ENCODE measurements around the gene ACTR3C. TPM values are rescaled to one million over a fixed set of nuclear protein-coding genes. Genes with fewer than 3 reads are reported as not detected.

The ACTR3C gene
- total RNA-seq, 1 experiment from 2014 or later: 4.5 TPM

- no peak overlapping the region for H3K27ac ChIP-seq (ENCODE audit: low read depth, low read length, poor library complexity, severe bottlenecking)
- no peaks in the 10 kb centered on the region for H3K9me3 ChIP-seq (ENCODE audit: low read depth, low read length, poor library complexity, severe bottlenecking)
- ChIA-PET POLR2A (ENCODE audit: low non-redundant PET) (no interaction called here), CTCF (no interaction called here)
- TF ChIP-seq CTCF (conservative IDR thresholded peaks at IDR 0.05; ENCODE audit: low read depth, low read length) (no peak), EZH2 (IDR thresholded peaks at IDR 0.05; ENCODE audit: borderline replicate concordance, low read depth, low read length, poor library complexity, severe bottlenecking) (no peak)
- peaks cover 39% of the 10 kb centered on the region for H3K4me1 ChIP-seq (ENCODE audit: insufficient read depth, low read length, poor library complexity, severe bottlenecking)
- H3K36me3 ChIP-seq (ENCODE audit: insufficient read depth, low read length, poor library complexity, severe bottlenecking): no peaks in the 10 kb centered on the region
- no peak for DNase-seq (ENCODE audit: low spot score)
- H3K4me3 ChIP-seq (ENCODE audit: low read depth, low read length, poor library complexity, severe bottlenecking): no peak overlapping the region
- intact Hi-C loops (cut with micrococcal nuclease; ENCODE audit: unreplicated experiment): loop anchor here (5.0 kb wide), 1 partner anchor 63 kb away; no protein-coding TSS in a partner anchor
- H3K27me3 ChIP-seq (replicated peaks; ENCODE audit: insufficient read depth, low read depth, low read length, poor library complexity): no peaks in the 10 kb centered on the region
- BruUV-seq (replicated peaks): no TSS peak
Observed at GRCh38 chr7:150358988-150359621, 35.8 kb upstream of the ACTR3C start.

- Histone ChIP-seq H3K4me1 (ENCODE audit: insufficient read depth, low read length, poor library complexity, severe bottlenecking) (peaks cover 33% of the 10 kb centered on the region), H3K4me3 (ENCODE audit: low read depth, low read length, poor library complexity, severe bottlenecking) (no peak overlapping the region), H3K27me3 (replicated peaks; ENCODE audit: insufficient read depth, low read depth, low read length, poor library complexity) (no peaks in the 10 kb centered on the region), H3K36me3 (ENCODE audit: insufficient read depth, low read length, poor library complexity, severe bottlenecking) (no peaks in the 10 kb centered on the region), H3K9me3 (ENCODE audit: low read depth, low read length, poor library complexity, severe bottlenecking) (no peaks in the 10 kb centered on the region), H3K27ac (ENCODE audit: low read depth, low read length, poor library complexity, severe bottlenecking) (no peak overlapping the region)
- POLR2A ChIA-PET (ENCODE audit: low non-redundant PET): no interaction called here
- DNase-seq (ENCODE audit: low spot score): no peak
- TF ChIP-seq EZH2 (IDR thresholded peaks at IDR 0.05; ENCODE audit: borderline replicate concordance, low read depth, low read length, poor library complexity, severe bottlenecking) (no peak), CTCF (conservative IDR thresholded peaks at IDR 0.05; ENCODE audit: low read depth, low read length) (no peak)
- no TSS peak for BruUV-seq (replicated peaks)
- CTCF ChIA-PET: no interaction called here
- intact Hi-C loops (cut with micrococcal nuclease; ENCODE audit: unreplicated experiment): loop anchor here (5.0 kb wide), 1 partner anchor 64 kb away; no protein-coding TSS in a partner anchor
Observed at GRCh38 chr7:150358433-150358832, 35.1 kb upstream of the ACTR3C start.

- Histone ChIP-seq H3K27me3 (replicated peaks; ENCODE audit: insufficient read depth, low read depth, low read length, poor library complexity) (no peaks in the 10 kb centered on the region), H3K9me3 (ENCODE audit: low read depth, low read length, poor library complexity, severe bottlenecking) (no peaks in the 10 kb centered on the region), H3K4me3 (ENCODE audit: low read depth, low read length, poor library complexity, severe bottlenecking) (no peak overlapping the region), H3K27ac (ENCODE audit: low read depth, low read length, poor library complexity, severe bottlenecking) (peak overlapping the region; percentile 75), H3K36me3 (ENCODE audit: insufficient read depth, low read length, poor library complexity, severe bottlenecking) (no peaks in the 10 kb centered on the region), H3K4me1 (ENCODE audit: insufficient read depth, low read length, poor library complexity, severe bottlenecking) (peaks cover 30% of the 10 kb centered on the region)
- no peak for DNase-seq (ENCODE audit: low spot score)
- no peak for TF ChIP-seq EZH2 (IDR thresholded peaks at IDR 0.05; ENCODE audit: borderline replicate concordance, low read depth, low read length, poor library complexity, severe bottlenecking)
- no peak for TF ChIP-seq CTCF (conservative IDR thresholded peaks at IDR 0.05; ENCODE audit: low read depth, low read length)
- POLR2A ChIA-PET (ENCODE audit: low non-redundant PET): interaction anchor here (0.6 kb wide), 1 partner anchor 601 kb away, joined by 4 read pairs; no protein-coding TSS in a partner anchor
- intact Hi-C loops (cut with micrococcal nuclease; ENCODE audit: unreplicated experiment): loop anchor here (5.0 kb wide), 1 partner anchor 64 kb away; no protein-coding TSS in a partner anchor
- CTCF ChIA-PET: no interaction called here
- no TSS peak for BruUV-seq (replicated peaks)
Observed at GRCh38 chr7:150357771-150358427, 34.6 kb upstream of the ACTR3C start.
